Nucleus accumbens (tissue), 56 donors: ENCODE results near the gene TSPYL6.

ENCODE experiments used
- DNase-seq, 56 donors: peaks; one replicate each; lab custom pipeline; 2025; lab: John Stamatoyannopoulos, UW

TSPYL6 gene

GRCh38 chr2:54207666-54208195 is 48.3 kb downstream of the TSPYL6 start:
- no peak for DNase-seq

- DNase-seq, result no peak
These were observed 49.4 kb downstream of the TSPYL6 start for GRCh38 chr2:54206596-54206995.

DNA sequence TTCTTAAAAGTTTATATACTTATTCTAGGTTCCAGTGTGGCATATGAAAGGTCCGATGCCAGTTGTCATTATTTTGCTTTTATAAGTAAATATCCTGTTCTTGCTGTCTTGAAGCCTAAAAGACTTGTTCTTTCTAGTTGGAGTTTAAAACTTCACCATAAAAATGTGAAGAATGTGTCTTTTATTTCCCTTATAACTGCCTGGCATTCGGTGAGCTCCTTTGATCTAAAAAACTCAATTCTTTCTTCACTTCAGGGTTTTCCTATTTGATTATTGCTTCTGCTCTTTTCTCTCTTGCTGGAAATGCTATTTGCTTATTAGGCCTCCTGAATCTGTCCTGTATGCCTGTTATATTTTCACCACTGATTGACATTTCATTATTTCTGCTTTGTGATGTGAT is 51.6 kb downstream of the TSPYL6 start:
- no peak for DNase-seq
